ENCODE measurements around the gene FXYD3.
"Not testable (repeated sequence)": the region's sequence is repeated elsewhere in the genome, so short reads cannot be mapped to it uniquely, and the experiment has no call there.

The FXYD3 gene

GRCh38 chr19:35086455-35086854 lies 29.2 kb upstream of the FXYD3 start:
- no peak for DNase-seq (ENCODE audit: low spot score)

- DNase-seq (ENCODE audit: low spot score), result no peak
These were observed 28.2 kb upstream of the FXYD3 start for GRCh38 chr19:35087393-35087792.

GRCh38 chr19:35088131-35088913 lies 27.3 kb upstream of the FXYD3 start:
- peak; percentile 74 for DNase-seq (ENCODE audit: low spot score)

GRCh38 chr19:35089554-35089953 lies 26.1 kb upstream of the FXYD3 start:
- no peak for DNase-seq (ENCODE audit: low spot score)

- no peak for DNase-seq (ENCODE audit: low spot score)
These were observed 25.5 kb upstream of the FXYD3 start for GRCh38 chr19:35090160-35090505.

- DNase-seq (ENCODE audit: low spot score), result peak; percentile 63
These were observed 25.0 kb upstream of the FXYD3 start for GRCh38 chr19:35090506-35091214.

GRCh38 chr19:35093430-35093829 lies 22.2 kb upstream of the FXYD3 start:
- no peak for DNase-seq (ENCODE audit: low spot score)

- no peak for DNase-seq (ENCODE audit: low spot score)
These were observed 21.5 kb upstream of the FXYD3 start for GRCh38 chr19:35093941-35094647.

- DNase-seq (ENCODE audit: low spot score), result no peak
These were observed 21.0 kb upstream of the FXYD3 start for GRCh38 chr19:35094656-35095055.

- DNase-seq (ENCODE audit: low spot score), result no peak
These were observed 19.8 kb upstream of the FXYD3 start for GRCh38 chr19:35095667-35096368.

- DNase-seq (ENCODE audit: low spot score), result no peak
These were observed 17.1 kb upstream of the FXYD3 start for GRCh38 chr19:35098413-35099049.

- no peak for DNase-seq (ENCODE audit: low spot score)
These were observed 16.3 kb upstream of the FXYD3 start for GRCh38 chr19:35099155-35099896.

GRCh38 chr19:35099897-35100275 lies 15.7 kb upstream of the FXYD3 start:
- DNase-seq (ENCODE audit: low spot score), result no peak

GRCh38 chr19:35100588-35101533 lies 14.8 kb upstream of the FXYD3 start:
- no peak for DNase-seq (ENCODE audit: low spot score)

- DNase-seq (ENCODE audit: low spot score), result not testable (repeated sequence)
These were observed 13.7 kb upstream of the FXYD3 start for GRCh38 chr19:35101949-35102348.

- not testable (repeated sequence) for DNase-seq (ENCODE audit: low spot score)
These were observed 12.0 kb upstream of the FXYD3 start for GRCh38 chr19:35103614-35104013.

- no peak for DNase-seq (ENCODE audit: low spot score)
These were observed 11.3 kb upstream of the FXYD3 start for GRCh38 chr19:35104361-35104760.

- no peak for DNase-seq (ENCODE audit: low spot score)
These were observed 10.6 kb upstream of the FXYD3 start for GRCh38 chr19:35105047-35105410.

- no peak for DNase-seq (ENCODE audit: low spot score)
These were observed 10.0 kb upstream of the FXYD3 start for GRCh38 chr19:35105411-35106290.
